GM12872 (cell line): ENCODE results near the gene VDR.

Source experiments
- TF ChIP-seq, protein P1 (sequence below): IDR thresholded peaks from 3 replicates; pipeline ENCODE4 v1.5.1; 2011; ENCODE audit warnings: low read depth, mild to moderate bottlenecking, low read length, moderate library complexity; ENCODE audit not compliant: insufficient read depth

VDR gene

DNA sequence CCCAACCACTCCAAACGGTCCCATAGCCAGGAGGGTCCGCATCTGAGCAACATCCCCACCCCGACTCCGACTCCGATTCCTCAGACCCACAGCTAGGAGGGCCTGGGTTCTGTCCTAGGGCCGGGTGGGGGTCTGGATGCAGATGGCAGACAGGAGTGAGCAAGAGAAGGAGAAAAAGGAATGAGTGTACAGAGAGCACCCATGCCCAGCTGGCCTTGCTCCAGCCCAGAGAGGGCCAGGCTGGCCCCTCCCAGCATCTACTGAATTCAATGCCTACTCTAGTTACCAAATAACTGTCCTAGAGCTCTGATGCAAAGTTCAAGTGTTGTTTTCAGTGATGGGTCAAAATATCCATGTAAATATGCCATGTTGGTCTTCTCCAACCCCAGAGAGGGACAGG is 40.8 kb downstream of the VDR start:
- TF ChIP-seq, protein P1, sequence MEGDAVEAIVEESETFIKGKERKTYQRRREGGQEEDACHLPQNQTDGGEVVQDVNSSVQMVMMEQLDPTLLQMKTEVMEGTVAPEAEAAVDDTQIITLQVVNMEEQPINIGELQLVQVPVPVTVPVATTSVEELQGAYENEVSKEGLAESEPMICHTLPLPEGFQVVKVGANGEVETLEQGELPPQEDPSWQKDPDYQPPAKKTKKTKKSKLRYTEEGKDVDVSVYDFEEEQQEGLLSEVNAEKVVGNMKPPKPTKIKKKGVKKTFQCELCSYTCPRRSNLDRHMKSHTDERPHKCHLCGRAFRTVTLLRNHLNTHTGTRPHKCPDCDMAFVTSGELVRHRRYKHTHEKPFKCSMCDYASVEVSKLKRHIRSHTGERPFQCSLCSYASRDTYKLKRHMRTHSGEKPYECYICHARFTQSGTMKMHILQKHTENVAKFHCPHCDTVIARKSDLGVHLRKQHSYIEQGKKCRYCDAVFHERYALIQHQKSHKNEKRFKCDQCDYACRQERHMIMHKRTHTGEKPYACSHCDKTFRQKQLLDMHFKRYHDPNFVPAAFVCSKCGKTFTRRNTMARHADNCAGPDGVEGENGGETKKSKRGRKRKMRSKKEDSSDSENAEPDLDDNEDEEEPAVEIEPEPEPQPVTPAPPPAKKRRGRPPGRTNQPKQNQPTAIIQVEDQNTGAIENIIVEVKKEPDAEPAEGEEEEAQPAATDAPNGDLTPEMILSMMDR: no peak

DNA sequence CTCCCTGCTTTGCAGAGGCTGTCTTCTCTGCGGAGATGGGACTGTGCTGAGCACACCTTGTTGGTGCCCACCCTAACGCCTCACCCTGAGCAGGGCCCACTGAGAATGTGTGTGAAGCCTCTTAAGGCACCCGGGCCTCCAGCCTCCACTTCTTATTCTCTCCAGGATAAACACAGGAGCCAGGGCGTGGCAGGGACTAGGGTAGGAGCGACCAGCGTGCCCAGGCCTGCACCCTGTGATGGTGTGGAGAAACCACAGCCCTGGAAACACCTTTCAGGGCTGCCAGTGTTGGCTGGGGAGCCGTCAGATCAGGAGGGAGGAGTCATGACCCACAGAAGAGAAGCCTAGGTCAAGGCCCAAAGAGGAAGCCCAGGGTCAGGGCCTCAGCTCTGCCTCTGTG is 41.3 kb downstream of the VDR start:
- TF ChIP-seq, protein P1: no peak

DNA sequence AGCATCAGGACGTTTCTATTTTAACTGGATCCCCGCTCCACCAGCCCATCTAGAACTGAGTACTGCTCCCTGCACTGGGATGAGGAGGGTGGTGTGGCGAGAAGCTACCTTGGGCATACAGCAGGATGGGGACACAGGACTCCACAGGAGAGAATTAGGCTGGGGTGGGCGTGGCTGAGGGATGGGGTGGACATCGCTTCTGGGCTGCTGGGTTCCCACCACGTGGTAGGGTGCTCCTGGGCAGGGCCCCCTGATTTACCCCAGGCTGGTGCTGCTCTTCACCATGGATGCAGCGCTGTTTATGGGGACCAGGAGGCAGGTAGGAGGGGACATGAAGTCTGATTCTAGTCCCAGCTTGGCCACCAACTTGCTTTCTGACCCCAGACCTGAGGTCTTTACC is 41.9 kb downstream of the VDR start:
- TF ChIP-seq, protein P1: no peak

DNA sequence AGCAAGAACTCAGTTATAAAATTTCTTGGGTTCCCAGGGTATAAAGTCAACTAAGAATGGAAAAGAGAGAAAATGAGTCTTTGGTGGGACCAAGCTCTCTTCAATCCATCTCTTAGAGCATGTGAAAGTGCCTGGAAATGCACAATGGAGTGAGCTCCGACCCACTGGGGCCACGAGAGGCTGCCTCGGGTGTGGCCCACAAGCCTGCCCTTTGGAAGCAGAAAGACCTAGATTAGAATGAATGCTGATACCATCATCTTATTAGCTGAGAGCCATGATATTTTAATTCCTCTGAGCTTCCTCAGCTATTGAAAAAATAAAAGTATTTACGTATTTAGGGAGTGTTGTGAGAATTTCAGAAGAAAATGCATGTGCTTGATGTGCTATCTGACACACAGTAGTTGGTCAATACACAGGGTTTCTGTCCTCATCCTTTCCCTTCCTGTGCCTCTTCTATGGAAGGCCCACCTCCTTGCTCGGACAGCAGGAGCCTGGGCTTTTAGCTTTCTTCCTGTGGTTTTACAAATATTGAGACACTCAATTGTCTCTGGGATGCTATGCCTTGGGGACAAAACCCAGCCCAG is 42.5 kb downstream of the VDR start:
- TF ChIP-seq, protein P1: no peak

DNA sequence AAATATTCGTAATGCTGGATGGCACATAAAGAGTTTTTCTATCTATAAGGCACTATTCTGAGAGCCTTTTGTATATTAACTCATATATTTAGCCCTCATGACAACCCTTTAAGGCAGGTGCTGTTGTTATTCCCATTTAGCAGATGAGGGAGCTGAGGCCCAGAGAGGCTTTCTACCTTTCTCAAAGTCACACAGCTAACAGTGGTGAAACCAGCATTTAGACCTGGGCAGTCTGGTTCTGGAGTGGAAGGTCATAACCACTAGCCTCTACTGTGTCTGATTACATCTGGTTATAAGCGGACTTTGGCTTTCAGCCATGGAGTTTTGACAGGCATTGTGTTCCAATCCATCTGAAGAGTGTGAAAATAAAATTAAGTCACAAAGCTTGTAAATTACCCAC is 43.9 kb downstream of the VDR start:
- TF ChIP-seq, protein P1: no peak

DNA sequence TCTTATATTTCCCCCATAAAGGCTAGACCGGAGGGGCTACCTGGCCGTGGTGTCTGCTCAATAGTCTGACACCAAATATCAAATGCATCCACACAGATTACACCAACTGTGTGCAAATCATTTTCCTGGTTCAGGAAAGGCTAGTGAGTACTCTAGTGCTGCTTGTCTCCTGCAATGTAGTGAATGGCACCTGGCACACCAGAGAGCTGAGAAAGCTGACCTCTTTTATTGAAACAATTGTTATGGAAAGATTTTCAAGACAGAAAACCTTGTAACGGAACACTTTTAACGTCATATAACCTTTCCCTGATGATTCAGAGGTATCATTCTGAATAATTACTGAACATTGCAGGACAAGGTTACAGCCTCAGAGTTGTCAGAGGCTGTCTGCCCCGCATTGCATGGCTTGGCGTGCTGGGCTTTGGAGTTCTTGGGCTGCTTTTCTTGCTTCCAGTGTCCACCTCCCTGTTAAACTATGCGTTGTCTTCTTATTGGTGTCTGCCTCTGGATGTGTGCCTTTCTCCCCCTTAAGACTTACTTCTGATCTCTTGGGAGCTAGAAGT is 44.4 kb downstream of the VDR start:
- TF ChIP-seq, protein P1: no peak

DNA sequence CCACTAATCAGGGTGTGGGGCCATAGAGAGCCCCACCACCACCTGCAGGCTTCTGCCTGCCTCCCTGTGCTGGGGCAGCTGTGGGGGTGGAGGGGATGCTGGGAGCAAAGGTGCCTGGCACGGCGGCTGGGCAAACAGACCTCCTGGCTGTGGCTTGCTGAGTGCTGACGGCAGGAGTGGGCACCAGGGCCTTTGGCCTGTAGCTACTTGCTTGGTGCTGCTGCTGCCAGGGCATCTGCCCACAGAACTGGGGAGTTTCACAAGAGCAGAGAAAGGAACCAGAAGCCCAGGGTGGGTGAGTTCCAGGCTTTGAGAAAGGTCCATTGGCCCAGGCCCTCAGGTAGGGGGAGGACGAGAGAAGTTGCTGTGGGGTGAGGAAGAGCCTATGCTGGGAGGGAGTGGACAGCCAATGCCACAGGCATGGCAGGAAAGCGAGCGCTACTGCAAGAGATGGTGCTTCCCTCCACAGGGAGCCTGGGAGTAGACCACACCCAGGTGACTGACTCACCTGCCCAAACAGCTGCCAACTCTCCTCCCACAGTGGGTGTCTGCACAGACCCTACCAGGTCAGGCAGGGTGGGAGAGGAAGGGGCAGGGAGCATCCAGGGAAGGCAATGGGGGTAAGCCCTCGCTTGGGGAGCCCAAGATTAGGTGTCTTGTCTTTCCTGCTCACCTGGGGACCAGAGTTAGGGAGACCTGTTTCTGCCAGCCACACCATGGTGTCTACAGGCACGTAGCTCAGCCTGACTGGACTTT is 46.1 kb downstream of the VDR start:
- TF ChIP-seq, protein P1: no peak
